Measurements from ENCODE around the gene ARFGAP3. TPM values are rescaled to one million over a fixed set of nuclear protein-coding genes. Genes with fewer than 3 reads are reported as not detected.

ARFGAP3 gene, protein sequence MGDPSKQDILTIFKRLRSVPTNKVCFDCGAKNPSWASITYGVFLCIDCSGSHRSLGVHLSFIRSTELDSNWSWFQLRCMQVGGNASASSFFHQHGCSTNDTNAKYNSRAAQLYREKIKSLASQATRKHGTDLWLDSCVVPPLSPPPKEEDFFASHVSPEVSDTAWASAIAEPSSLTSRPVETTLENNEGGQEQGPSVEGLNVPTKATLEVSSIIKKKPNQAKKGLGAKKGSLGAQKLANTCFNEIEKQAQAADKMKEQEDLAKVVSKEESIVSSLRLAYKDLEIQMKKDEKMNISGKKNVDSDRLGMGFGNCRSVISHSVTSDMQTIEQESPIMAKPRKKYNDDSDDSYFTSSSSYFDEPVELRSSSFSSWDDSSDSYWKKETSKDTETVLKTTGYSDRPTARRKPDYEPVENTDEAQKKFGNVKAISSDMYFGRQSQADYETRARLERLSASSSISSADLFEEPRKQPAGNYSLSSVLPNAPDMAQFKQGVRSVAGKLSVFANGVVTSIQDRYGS
- total RNA-seq, result 20.2 TPM

DNA sequence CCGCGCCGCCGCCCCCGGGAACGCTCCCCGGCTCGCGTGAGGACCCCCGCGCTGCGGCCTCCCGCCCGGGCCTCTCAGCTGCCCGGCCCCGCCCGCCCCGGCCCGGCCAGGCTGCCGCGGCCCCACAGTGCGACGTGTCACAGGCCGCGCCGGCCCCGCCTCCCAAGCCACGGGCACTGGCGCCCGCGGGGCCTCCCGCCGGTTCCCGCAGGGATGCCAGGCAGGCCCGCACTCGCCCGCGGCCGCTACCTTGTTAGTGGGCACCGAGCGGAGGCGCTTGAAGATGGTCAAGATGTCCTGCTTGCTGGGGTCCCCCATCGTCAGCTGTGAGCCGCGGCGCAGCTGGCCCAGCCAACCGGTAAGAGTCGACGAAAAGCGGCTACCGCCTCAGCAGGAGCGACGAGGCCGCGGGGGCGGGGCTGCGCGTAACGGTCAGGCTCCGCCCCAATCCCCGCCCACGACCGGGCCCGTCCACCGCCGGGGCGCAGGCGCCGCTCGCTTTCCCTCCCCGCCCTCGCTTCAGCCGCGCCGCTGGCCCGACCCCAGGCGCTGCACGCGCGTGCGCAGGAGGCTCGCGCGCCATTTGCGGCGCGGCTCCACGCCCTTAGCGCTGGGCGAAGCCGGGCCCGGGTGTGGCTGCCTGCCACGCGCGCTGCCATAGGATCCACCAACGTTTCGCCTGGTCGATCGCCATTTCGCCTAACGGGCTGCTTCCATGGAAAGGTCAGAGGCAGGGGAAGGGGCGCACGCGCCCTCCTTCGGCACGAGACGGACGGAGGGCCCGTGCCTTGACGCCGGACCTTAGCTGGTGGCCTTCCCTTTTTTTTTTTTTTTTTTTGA is at the start of gene ARFGAP3:
Gene ARFGAP3 (minus strand): TSS at position 409 of the 840 bp plus-strand sequence. CDS start 91 bp downstream, at position 318.
- ATAC-seq, result peak; percentile 94
- peak; percentile 96 for DNase-seq (ENCODE audit: low spot score)

GRCh38 chr22:42905702-42906183 is 48.7 kb upstream of the ARFGAP3 start:
- DNase-seq (ENCODE audit: low spot score), result peak; percentile 97

DNA sequence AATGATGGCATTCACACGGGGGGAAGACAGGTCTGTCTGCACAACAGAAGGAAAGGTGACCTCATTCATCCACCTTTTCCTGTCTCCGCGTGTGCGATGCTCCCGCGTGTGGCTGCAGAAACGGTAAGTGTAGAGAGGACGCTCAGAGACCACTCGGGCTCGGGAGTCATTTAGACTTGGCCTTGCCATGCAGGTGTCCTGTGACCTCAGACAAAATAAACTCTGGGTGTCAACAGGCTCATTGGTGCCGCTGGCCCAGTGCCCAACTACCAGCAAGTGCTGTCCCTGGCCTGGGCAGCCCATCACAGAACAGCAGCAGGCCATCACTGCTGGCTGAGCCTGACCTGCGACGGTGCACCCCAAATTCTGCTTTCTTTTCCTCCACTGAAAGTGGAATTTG is 48.1 kb upstream of the ARFGAP3 start:
- DNase-seq (ENCODE audit: low spot score) (no peak), ATAC-seq (peak; percentile 7)

More at GRCh38 chr22:42905702-42906183, 48.7 kb upstream of the ARFGAP3 start:
- peak; percentile 86 for ATAC-seq

DNA sequence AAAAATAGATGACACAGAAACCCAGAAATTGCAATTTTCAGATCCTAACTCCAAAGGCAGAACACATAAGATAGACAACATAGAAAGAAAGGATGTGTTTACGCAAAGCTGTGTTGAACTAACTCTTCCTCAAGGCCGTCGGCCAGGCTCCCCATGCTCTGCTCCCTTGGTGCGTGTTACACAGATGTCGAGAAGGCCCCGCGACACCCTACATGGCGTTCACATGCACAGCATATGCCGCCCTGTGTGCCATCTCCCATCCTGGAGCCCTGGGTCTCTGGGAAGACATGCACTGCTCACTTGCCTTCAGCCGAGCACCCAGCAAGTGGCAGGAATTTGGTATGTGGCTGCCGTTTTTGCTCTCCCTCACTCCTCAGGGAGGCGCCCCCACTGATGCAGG is 47.0 kb upstream of the ARFGAP3 start:
- ATAC-seq (no peak), DNase-seq (ENCODE audit: low spot score) (no peak)

DNA sequence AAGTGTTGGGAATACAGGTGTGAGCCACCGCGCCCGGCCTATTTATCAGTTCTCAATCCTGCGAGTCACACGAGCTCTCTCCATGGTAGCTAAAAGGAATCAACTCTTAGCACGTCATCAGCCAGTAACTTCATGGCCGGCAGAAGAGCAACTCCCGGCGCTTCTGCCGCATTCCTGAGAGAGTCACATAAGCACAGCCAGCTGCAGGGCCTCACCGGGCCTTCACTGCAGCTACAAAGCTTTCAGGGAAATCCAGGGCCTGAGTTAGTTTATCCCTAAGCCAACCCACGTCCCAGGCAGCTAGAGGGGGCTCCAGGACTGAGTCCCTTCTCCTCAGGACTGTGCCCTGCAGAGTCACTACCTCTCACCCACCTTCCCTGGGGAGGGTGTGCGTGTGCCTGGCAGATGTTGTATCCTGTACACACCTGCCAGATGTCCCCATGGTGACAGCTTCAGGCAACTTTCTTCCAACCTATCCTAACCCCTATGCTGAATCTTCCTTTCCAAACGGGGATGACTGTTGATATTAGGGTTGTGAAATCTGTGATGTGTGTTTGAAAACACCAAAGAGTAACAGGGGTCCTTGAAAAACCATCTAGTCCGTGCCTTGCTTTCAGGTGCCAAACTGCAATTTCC is 45.9 kb upstream of the ARFGAP3 start:
- ATAC-seq, result no peak
- DNase-seq (ENCODE audit: low spot score), result no peak

GRCh38 chr22:42901790-42902508 is 44.9 kb upstream of the ARFGAP3 start:
- ATAC-seq (no peak), DNase-seq (ENCODE audit: low spot score) (no peak)

DNA sequence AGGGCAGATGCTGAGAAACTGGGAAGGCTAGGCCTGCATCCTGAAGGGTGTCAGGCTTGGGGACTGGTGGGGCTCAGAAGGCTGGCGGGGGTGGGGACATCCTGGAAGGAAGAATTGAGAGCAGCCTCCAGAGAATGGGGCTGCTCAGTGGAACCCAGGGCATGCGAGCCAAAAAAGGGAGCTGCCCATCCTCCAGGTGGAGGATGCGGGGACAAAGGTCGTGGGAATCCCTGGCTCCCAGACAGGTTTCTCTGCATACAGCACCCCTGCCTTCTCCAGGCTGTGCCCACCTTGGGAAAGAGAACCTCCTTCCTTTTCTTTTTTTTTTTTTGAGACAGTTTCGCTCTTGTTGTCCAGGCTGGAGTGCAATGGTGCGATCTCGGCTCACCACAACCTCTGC is 40.9 kb upstream of the ARFGAP3 start:
- DNase-seq (ENCODE audit: low spot score) (no peak), ATAC-seq (peak; percentile 75)

- DNase-seq (ENCODE audit: low spot score), result no peak
Measured at GRCh38 chr22:42895541-42895981, 38.5 kb upstream of the ARFGAP3 start.

GRCh38 chr22:42895087-42895486 is 38.0 kb upstream of the ARFGAP3 start:
- DNase-seq (ENCODE audit: low spot score) (no peak), ATAC-seq (no peak)

More at GRCh38 chr22:42895541-42895981, 38.5 kb upstream of the ARFGAP3 start:
- peak; percentile 37 for ATAC-seq

DNA sequence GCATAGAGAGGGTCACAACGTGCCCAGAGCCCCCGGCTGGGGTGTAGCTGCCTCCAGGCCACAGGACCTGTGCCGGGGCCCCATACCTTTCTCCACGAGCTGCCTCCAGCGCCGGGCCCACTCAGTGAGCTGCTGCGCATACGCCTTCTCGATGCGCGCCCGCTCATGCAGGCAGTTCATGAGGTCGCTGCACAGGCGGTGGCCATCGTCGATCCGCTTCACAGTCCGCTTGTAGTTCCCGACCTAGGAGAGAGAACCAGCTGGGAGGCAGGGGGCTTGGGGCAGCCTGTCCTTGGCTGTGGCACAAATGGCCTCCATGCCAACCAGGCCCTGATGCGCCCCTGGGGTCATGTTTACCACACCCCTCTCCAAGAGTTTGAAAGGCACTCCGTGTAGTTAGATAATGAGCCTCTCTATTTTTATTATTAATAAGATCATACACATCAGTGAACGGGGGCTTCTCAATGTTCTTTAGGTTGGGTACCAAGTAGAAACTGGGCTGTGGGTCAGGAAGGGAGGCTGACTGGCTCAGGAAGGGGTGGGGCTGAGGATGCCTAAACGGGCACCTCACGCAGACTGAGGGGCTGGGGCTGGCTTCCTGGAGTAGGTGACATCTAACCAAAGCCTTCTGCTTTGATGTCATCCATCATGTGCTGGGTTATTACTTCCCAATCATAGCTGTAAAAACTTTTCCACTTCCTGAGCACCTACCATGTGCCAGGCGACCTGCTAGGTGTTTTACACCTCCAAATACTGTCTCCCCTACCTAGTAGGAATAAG is 36.5 kb upstream of the ARFGAP3 start:
- ATAC-seq, result no peak
- no peak for DNase-seq (ENCODE audit: low spot score)

DNA sequence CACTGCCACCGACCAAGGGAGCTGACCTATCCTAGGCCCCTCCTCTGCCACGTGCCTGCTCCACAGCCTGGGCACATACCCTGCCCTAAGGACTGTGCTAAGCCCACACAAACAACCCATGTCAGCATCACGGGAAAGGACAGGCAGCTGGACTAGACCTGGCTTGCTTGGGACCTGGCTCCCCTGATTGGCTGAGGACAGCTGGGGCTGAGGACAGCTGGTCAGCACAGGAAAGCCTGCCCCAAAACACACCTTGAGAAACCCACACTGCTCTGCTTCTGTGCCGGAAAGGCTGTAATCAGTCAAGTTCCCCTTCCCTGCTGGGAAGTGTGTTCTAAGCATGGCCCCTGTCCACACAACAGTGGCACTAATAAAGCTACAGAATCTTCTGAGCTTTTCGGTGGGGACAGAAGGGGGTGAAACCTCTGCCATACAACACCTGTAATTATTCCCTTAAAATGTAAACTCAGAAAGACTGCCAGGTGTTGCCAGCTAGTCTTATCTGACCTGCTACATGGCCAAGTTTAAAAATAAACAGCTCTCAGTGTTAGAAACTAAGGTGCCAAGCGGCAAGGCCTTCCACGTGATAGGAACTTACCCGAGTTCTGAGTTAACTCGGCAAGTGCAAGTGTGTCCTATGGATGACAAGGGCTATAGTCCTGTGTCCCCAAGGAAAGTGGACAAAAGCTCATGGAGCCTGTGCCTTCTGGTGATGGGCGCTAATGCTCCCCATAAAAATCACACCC is 35.7 kb upstream of the ARFGAP3 start:
- peak; percentile 81 for DNase-seq (ENCODE audit: low spot score)

GRCh38 chr22:42892156-42892555 is 35.1 kb upstream of the ARFGAP3 start:
- DNase-seq (ENCODE audit: low spot score), result no peak
- ATAC-seq, result no peak

More for the DNA sequence above, 35.7 kb upstream of the ARFGAP3 start:
- ATAC-seq, result peak; percentile 73

GRCh38 chr22:42891696-42892095 is 34.6 kb upstream of the ARFGAP3 start:
- DNase-seq (ENCODE audit: low spot score), result no peak
- ATAC-seq, result no peak

- ATAC-seq (no peak), DNase-seq (ENCODE audit: low spot score) (no peak)
Measured at GRCh38 chr22:42891008-42891407, 33.9 kb upstream of the ARFGAP3 start.

GRCh38 chr22:42889304-42889703 is 32.2 kb upstream of the ARFGAP3 start:
- DNase-seq (ENCODE audit: low spot score) (no peak), ATAC-seq (no peak)

DNA sequence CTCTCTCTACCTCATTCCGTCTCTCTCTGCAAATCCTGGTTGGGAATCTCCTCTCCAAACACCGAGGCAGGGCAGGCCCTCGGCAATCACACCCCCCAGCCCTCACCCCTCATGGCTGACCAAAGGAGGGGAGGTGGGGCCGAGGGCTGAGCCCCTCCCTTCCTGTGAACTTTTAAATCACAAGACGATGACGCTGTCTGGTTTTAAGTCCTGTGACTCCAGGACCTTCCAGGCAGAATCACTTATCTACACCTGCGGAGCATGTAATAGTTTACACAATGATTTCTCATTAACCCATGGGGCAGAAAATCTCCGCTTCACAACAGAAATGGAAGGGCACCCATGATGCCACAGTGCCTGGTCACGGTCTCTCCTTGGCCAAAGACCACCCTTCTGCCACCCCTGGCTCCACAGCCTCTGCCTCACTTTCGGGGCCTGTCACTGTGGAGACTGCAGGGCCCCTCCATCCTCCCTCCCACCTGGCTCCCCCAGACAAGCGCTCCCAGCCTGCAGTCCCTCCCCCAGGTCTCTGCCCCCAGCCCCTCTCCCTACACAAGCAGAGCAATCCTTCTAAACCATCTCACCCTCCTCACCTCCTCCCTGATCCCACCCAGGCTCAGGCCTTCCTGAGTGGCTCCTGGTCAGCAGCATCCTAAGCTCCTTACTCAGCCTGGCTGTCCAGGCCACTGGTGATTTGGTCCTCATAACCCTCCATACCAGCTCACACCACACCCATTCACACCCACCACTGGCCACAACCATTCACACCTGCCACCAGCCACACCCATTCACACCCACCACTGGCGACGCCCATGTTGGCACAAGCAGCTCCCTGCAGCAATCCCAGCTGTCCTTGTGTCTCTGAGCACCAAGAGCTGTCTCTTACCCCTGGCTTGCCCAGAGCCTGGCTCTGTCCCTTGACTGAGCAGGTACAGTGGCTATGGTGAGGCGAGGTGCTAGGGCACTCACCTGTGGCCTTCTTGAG is 30.7 kb upstream of the ARFGAP3 start:
- peak; percentile 69 for ATAC-seq
- DNase-seq (ENCODE audit: low spot score), result no peak

DNA sequence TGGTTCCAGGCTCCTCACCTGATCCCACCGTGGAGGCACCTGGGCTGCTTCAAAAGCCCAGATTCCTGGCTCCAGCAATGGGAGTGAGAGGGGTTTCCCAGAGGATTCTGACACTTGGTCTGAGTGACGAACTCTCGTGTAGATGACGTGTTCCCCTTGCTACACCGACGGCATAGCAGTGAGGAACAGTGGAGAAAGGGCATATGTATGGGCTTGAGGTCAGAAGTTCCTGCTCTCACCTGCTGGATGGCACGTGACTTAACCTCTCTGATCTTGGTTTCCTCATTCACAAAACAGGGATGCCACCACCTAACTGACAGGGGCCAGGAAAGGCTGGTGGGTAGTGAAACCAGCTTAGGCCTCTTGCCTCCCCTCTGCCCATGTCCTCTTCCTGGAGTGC is 30.0 kb upstream of the ARFGAP3 start:
- DNase-seq (ENCODE audit: low spot score), result no peak
- ATAC-seq, result no peak

Measured in left lobe of liver (tissue), 2 donors.